GM19025 (cell line): ENCODE results near the gene RAMACL.

ENCODE experiments used
- ATAC-seq: cut with Tn5 transposase; IDR thresholded peaks from one replicate; pipeline ENCODE4 v1.9.1; 2021; ENCODE audit warnings: mild to moderate bottlenecking, low read depth, moderate library complexity; ENCODE audit not compliant: unreplicated experiment

The RAMACL gene

GRCh38 chr6:166560222-166560621, 26.3 kb downstream of the RAMACL start:
- ATAC-seq, result no peak

- ATAC-seq, result no peak
Observed at GRCh38 chr6:166559662-166560061, 26.8 kb downstream of the RAMACL start.

DNA sequence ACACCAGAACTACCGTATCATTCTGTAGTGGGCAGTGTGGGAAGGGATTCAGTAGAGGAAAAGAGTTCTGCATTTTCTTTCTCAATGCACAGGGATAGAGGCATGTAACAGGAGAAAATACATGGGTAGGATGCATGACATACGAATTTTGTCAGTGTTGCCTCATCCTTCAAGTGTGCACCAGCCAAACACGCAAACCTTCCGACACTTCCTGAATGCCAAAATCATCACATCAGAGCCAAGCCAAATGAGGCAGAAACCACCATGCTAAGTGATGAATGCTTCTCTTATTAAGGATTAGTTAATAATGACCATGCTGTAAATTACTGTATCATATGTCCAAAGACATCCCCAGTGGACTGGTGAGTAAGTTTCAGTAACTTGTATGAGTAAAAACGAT, 27.3 kb downstream of the RAMACL start:
- ATAC-seq, result no peak

GRCh38 chr6:166558156-166559005, 28.1 kb downstream of the RAMACL start:
- ATAC-seq, result no peak

DNA sequence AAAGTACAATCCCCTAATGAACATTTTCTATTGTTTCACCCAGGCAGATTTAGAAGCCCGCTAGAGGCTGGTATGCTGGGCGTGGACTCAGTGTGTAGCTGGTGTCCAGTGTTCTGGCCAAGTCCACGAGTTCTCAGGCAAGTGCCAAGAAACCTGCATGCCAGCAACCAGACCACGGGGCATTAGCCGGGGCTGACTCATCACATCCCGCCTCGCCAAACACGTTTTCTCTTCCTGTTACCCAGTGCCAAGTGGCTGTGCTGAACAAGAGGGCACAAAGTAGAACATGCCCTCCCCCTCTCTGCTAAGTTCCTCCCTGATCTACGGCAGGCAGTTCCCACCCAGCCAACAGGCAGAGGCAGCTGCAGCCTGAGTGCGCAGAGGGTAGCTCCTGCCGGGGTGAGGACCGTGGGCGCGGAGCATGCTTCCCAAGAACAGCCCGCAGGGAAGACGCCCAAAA, 29.6 kb downstream of the RAMACL start:
- no peak for ATAC-seq

GRCh38 chr6:166556336-166556735, 30.1 kb downstream of the RAMACL start:
- no peak for ATAC-seq

GRCh38 chr6:166555086-166555485, 31.4 kb downstream of the RAMACL start:
- ATAC-seq, result no peak

GRCh38 chr6:166554316-166554715, 32.2 kb downstream of the RAMACL start:
- ATAC-seq, result no peak

GRCh38 chr6:166553563-166554271, 32.8 kb downstream of the RAMACL start:
- no peak for ATAC-seq

DNA sequence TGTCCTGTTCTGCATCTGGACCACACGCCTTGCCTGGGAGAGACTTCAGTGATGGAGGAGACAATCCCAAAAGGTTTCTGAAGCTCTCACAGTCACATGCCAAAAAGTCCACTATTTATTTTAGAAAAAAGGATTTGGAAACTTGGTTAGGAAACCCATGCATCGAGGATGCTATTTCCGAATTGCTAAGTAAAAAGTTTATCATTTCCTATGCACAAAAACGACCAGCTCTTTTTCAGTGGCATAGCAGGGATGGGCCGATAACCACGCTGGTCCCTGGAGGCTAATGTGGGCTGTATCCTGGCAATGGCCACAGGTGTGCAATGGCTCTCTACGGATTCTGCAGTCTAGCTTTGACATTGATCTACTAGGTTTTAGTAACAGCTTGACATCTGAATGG, 33.9 kb downstream of the RAMACL start:
- ATAC-seq, result no peak

GRCh38 chr6:166551754-166552495, 34.6 kb downstream of the RAMACL start:
- no peak for ATAC-seq

DNA sequence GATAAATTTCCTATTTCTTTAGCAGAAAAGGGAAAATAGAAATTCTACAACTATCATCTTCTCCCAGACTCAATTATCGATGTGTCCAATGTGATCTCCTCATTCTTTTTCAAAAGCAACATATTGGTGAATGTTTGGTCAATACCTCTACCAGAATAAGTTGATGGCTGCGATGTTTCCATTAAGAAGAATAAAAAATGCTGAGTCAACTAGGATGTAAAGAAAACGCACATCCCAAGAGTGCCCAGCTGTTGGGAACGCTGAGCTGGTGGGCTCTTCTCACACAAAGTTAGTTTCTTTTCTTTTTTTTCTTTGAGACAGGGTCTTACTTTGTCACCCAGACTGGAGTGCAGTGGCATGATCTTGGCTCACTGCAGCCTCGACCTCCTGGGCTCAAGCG, 39.8 kb downstream of the RAMACL start:
- no peak for ATAC-seq

DNA sequence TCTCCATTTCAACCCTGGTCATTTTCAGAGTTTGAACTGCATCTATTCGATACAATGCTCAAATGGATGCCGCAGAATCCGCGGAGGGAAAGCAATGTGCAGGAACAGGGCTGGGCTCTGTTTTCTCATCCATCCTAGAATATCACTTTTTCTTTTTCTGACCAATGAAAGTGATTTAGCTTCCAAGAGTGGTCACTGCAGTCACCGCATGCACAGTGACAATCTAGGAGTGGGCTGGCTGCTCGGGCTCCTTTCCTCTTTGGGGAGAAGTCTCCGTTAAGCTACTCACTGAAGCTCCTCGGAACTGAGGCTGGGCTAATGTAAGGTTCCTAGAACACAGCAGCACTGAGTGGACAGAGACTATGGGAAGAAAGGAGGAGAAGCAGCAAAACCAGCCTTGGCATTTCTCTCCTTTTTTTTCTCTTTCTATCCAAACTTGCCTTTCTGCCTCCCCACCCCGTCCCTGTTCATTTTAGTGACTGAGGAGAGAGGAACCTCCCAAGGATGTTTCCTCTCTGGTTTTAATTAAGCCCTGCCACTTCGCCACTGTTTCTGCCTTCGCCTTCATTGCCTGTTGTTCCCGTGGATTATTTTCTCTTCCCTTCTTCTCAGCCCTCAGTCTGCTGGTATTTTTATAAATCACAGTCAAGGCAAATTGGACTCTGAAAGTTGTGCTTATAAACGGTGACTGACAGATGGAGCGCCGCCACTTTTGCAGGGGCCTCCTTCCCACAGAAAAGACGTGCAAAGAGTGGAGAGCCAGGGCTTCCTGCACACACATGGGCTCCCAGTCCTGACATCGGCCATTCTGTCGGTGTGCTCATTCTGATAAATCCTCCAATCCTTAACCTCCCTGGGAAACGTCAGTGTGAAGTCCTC, 41.1 kb downstream of the RAMACL start:
- ATAC-seq, result no peak

GRCh38 chr6:166544296-166544605, 42.2 kb downstream of the RAMACL start:
- no peak for ATAC-seq

GRCh38 chr6:166543603-166544295, 42.7 kb downstream of the RAMACL start:
- ATAC-seq, result no peak

- no peak for ATAC-seq
Observed at GRCh38 chr6:166542580-166542912, 43.9 kb downstream of the RAMACL start.

- peak; percentile 29 for ATAC-seq
Observed at GRCh38 chr6:166541876-166542579, 44.5 kb downstream of the RAMACL start.

DNA sequence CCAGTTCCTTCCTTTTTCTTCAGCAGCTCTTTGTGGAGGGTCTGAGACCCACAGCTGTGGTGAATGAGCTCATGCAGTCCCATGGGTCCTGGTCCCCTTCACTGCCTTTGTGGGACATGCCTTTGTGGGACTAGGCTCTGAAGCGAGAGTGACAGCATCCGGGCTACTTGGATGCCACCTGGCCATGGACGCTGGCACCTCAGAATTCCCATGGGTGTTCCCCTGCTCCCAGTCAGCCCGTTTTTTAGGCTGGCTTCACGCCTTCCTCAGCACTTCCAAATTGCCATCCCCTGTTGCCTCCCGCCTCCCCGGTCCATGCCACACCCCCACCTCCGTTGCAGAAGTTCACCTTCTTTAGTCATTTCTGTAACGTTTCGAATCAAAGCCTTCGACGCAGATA, 45.1 kb downstream of the RAMACL start:
- ATAC-seq, result peak; percentile 41

GRCh38 chr6:166540631-166541331, 45.7 kb downstream of the RAMACL start:
- peak; percentile 95 for ATAC-seq
